ENCODE measurements around the gene PLA2G4A. TPM values are rescaled to one million over a fixed set of nuclear protein-coding genes. Genes with fewer than 3 reads are reported as not detected.

The PLA2G4A gene
- total RNA-seq, 1 experiment from 2014 or later: 8.6 TPM

DNA sequence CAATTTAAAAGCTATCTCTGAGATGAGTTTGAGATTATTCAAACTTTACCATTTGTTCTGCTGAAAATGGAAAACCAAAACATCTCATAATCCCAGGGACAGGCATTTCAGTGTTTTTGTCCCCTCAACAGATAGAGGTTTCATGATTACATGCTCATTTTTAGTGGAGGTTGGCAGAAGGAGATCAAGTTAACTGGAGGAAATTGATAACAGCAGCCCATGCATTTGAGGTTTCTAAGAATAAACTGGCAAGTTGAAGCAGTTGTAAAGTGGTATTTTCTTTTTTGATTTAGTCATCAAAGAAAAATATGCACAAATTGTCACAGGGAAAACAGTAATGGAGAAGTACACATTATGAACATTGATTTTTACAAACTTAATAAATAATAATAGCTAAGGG is 205.8 kb downstream of the PLA2G4A start:
- intact Hi-C loops (cut with micrococcal nuclease): no loop called here
- H3K79me2 ChIP-seq (ENCODE audit: insufficient read depth, low read length): no peaks in the 10 kb centered on the region
- no peak for ATAC-seq
- ChIA-PET POLR2A (no interaction called here), CTCF (no interaction called here), RAD21 (ENCODE audit: low non-redundant PET in 1 of 2, low total read pairs in 2 of 2, uncharacterized antibody in 2 of 2, unreplicated experiment in 2 of 2) (no interaction called here)
- no peaks in the 10 kb centered on the region for H3K36me3 ChIP-seq (ENCODE audit: control insufficient read depth in 1 of 2, insufficient read depth in 2 of 2, low read length in 2 of 2)
- DNase-seq (ENCODE audit: low read depth, low spot score): no peak
- H3K27ac ChIP-seq (ENCODE audit: low read depth, low read length): no peak overlapping the region
- H3K9me3 ChIP-seq (ENCODE audit: control insufficient read depth in 1 of 2, insufficient read depth in 1 of 2, low read depth in 1 of 2, low read length in 2 of 2): no peaks in the 10 kb centered on the region
- H3K4me3 ChIP-seq (replicated peaks in 1 of 2; ENCODE audit: low read depth in 1 of 2, low read length in 2 of 2): no peak overlapping the region
- no TSS peak for BruUV-seq (replicated peaks)
- H3K9ac ChIP-seq (ENCODE audit: low read length): no peak overlapping the region
- H3K4me2 ChIP-seq (ENCODE audit: low read length): no peak overlapping the region
- H3K9me2 ChIP-seq (ENCODE audit: insufficient read depth): no peaks in the 10 kb centered on the region
- no peaks in the 10 kb centered on the region for H3K4me1 ChIP-seq (ENCODE audit: control insufficient read depth in 1 of 2, insufficient read depth in 2 of 2, low read length in 2 of 2)
- H4K20me1 ChIP-seq (ENCODE audit: insufficient read depth): no peaks in the 10 kb centered on the region
- TF ChIP-seq, protein P1, sequence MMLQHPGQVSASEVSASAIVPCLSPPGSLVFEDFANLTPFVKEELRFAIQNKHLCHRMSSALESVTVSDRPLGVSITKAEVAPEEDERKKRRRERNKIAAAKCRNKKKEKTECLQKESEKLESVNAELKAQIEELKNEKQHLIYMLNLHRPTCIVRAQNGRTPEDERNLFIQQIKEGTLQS (IDR thresholded peaks at IDR 0.05): no peak
- no peak overlapping the region for H2AFZ ChIP-seq (ENCODE audit: low read depth, low read length, poor library complexity, severe bottlenecking)
- H3K27me3 ChIP-seq (ENCODE audit: insufficient read depth, low read length): no peaks in the 10 kb centered on the region

- Histone ChIP-seq H3K4me2 (ENCODE audit: low read length) (no peak overlapping the region), H2AFZ (ENCODE audit: low read depth, low read length, poor library complexity, severe bottlenecking) (no peak overlapping the region), H3K9me3 (ENCODE audit: control insufficient read depth in 1 of 2, insufficient read depth in 1 of 2, low read depth in 1 of 2, low read length in 2 of 2) (no peaks in the 10 kb centered on the region), H3K9ac (ENCODE audit: low read length) (no peak overlapping the region), H3K79me2 (ENCODE audit: insufficient read depth, low read length) (no peaks in the 10 kb centered on the region), H4K20me1 (ENCODE audit: insufficient read depth) (no peaks in the 10 kb centered on the region), H3K27me3 (ENCODE audit: insufficient read depth, low read length) (no peaks in the 10 kb centered on the region), H3K4me3 (replicated peaks in 1 of 2; ENCODE audit: low read depth in 1 of 2, low read length in 2 of 2) (no peak overlapping the region), H3K9me2 (ENCODE audit: insufficient read depth) (no peaks in the 10 kb centered on the region), H3K4me1 (ENCODE audit: control insufficient read depth in 1 of 2, insufficient read depth in 2 of 2, low read length in 2 of 2) (no peaks in the 10 kb centered on the region), H3K36me3 (ENCODE audit: control insufficient read depth in 1 of 2, insufficient read depth in 2 of 2, low read length in 2 of 2) (no peaks in the 10 kb centered on the region), H3K27ac (ENCODE audit: low read depth, low read length) (no peak overlapping the region)
- ChIA-PET POLR2A (no interaction called here), RAD21 (ENCODE audit: low non-redundant PET in 1 of 2, low total read pairs in 2 of 2, uncharacterized antibody in 2 of 2, unreplicated experiment in 2 of 2) (no interaction called here), CTCF (no interaction called here)
- BruUV-seq (replicated peaks): no TSS peak
- intact Hi-C loops (cut with micrococcal nuclease): no loop called here
- no peak for TF ChIP-seq SRF (IDR thresholded peaks at IDR 0.05; ENCODE audit: low read depth)
- no peak for TF ChIP-seq POLR2AphosphoS5 (IDR thresholded peaks at IDR 0.05; ENCODE audit: low read depth, low read length)
- no peak for TF ChIP-seq EZH2phosphoT487 (IDR thresholded peaks at IDR 0.05; ENCODE audit: borderline replicate concordance)
- TF ChIP-seq FOSL1 (IDR thresholded peaks at IDR 0.05; ENCODE audit: low read depth): no peak
- TF ChIP-seq ZNF274 (IDR thresholded peaks at IDR 0.05; ENCODE audit: low read depth, low read length): no peak
- TF ChIP-seq CEBPB (IDR thresholded peaks at IDR 0.05; ENCODE audit: low read depth): no peak
- no peak for TF ChIP-seq POLR2A (IDR thresholded peaks at IDR 0.05; ENCODE audit: borderline replicate concordance, extremely low read depth, insufficient read depth, insufficient read length)
- ATAC-seq: no peak
- no peak for DNase-seq (ENCODE audit: low read depth, low spot score)
These were observed 209.3 kb downstream of the PLA2G4A start for GRCh38 chr1:187037973-187038553.

Other genes with a start within 250 kb of the PLA2G4A start
- 0.91 TPM for gene PTGS2, start 148.5 kb upstream of the PLA2G4A start, total RNA-seq (2021; ENCODE audit: unreplicated experiment)